ENCODE data around the gene ARHGAP19.
"Not testable (repeated sequence)": the region's sequence is repeated elsewhere in the genome, so short reads cannot be mapped to it uniquely, and the experiment has no call there.

The ARHGAP19 gene

GRCh38 chr10:97321032-97321803 is 28.8 kb upstream of the ARHGAP19 start:
- DNase-seq = peak; percentile 27

- DNase-seq = no peak
These were observed 28.1 kb upstream of the ARHGAP19 start for GRCh38 chr10:97320480-97321031.

GRCh38 chr10:97319671-97320479 is 27.4 kb upstream of the ARHGAP19 start:
- no peak for DNase-seq

GRCh38 chr10:97318772-97319651 is 26.6 kb upstream of the ARHGAP19 start, which contains the start of gene FRAT1:
Gene FRAT1, plus strand, starts transcription at chr10:97319271. Its CDS starts 183 bp downstream, at chr10:97319454.
- DNase-seq = peak; percentile 66

GRCh38 chr10:97314671-97315070 is 22.2 kb upstream of the ARHGAP19 start:
- DNase-seq = no peak

GRCh38 chr10:97312897-97313296 is 20.5 kb upstream of the ARHGAP19 start:
- DNase-seq = no peak

- no peak for DNase-seq
These were observed 18.7 kb upstream of the ARHGAP19 start for GRCh38 chr10:97311111-97311626.

GRCh38 chr10:97307866-97308780 is 15.7 kb upstream of the ARHGAP19 start:
- DNase-seq = no peak

GRCh38 chr10:97307441-97307840 is 15.0 kb upstream of the ARHGAP19 start:
- no peak for DNase-seq

GRCh38 chr10:97302088-97302791 is 9.8 kb upstream of the ARHGAP19 start:
- DNase-seq = no peak

- DNase-seq = no peak
These were observed 8.5 kb upstream of the ARHGAP19 start for GRCh38 chr10:97300980-97301379.

- DNase-seq = no peak
These were observed 5.8 kb upstream of the ARHGAP19 start for GRCh38 chr10:97298223-97298571.

- DNase-seq = no peak
These were observed 5.3 kb upstream of the ARHGAP19 start for GRCh38 chr10:97297556-97298222.

- DNase-seq = no peak
These were observed 393 bp upstream of the ARHGAP19 start for GRCh38 chr10:97292862-97293198.

- DNase-seq = no peak
These were observed 910 bp downstream of the ARHGAP19 start for GRCh38 chr10:97291357-97292096.

GRCh38 chr10:97290576-97291356 is 1.7 kb downstream of the ARHGAP19 start:
- DNase-seq = not testable (repeated sequence)

GRCh38 chr10:97290076-97290475 is 2.4 kb downstream of the ARHGAP19 start:
- DNase-seq = not testable (repeated sequence)

GRCh38 chr10:97280783-97281182 is 11.7 kb downstream of the ARHGAP19 start:
- no peak for DNase-seq
